HepG2 (cell line): ENCODE measurements around the gene NLRC3. TPM values are rescaled to one million over a fixed set of nuclear protein-coding genes. Genes with fewer than 3 reads are reported as not detected.

Experiments used
- AGO2 ChIP-seq: fragments of 200-400 bp; formaldehyde crosslinking; optimal IDR thresholded peaks from 2 replicates; pipeline ENCODE3; 2017; ENCODE audit warnings: mild to moderate bottlenecking, low read depth, low read length, moderate library complexity
- ATF7-NPFF ChIP-seq: sonication (generic); formaldehyde crosslinking; IDR thresholded peaks from 2 replicates; pipeline ENCODE4 v1.8.1; 2023; ENCODE audit warnings: mild to moderate bottlenecking, low read depth, missing genetic modification reagents, moderate library complexity
- BRCA1 ChIP-seq: sonication (generic); formaldehyde crosslinking; IDR thresholded peaks from 2 replicates; pipeline ENCODE4 v1.4.0; 2020; ENCODE audit warnings: missing genetic modification reagents
- EEA1 ChIP-seq: sonication (generic); formaldehyde crosslinking; IDR thresholded peaks from 2 replicates; pipeline ENCODE4 v1.5.1; 2020; ENCODE audit warnings: mild to moderate bottlenecking, missing genetic modification reagents, borderline replicate concordance
- FOSL1 ChIP-seq: sonication (generic); formaldehyde crosslinking; IDR thresholded peaks from 2 replicates; pipeline ENCODE4 v1.9.0; 2021; ENCODE audit warnings: missing genetic modification reagents, borderline replicate concordance
- HOXD1 ChIP-seq: sonication (generic); formaldehyde crosslinking; IDR thresholded peaks from 2 replicates; pipeline ENCODE4 v1.5.0; 2020; ENCODE audit warnings: missing genetic modification reagents
- ISL2 ChIP-seq: sonication (generic); formaldehyde crosslinking; IDR thresholded peaks from 2 replicates; pipeline ENCODE4 v1.5.0; 2020; ENCODE audit warnings: missing genetic modification reagents
- MAF1 ChIP-seq: sonication (generic); formaldehyde crosslinking; IDR thresholded peaks from 2 replicates; pipeline ENCODE4 v1.5.0; 2020; ENCODE audit warnings: missing genetic modification reagents, borderline replicate concordance
- MAFK ChIP-seq, 2 experiments: IDR thresholded peaks in 1 of 2; conservative IDR thresholded peaks in 1 of 2; 2 replicates each; pipeline ENCODE4 v1.6.1; 2011; ENCODE audit warnings: improper control_type of control experiment in 2 of 2, low read length in 2 of 2
- MIER3 ChIP-seq: IDR thresholded peaks from 2 replicates; pipeline ENCODE4 v1.6.1; 2016; ENCODE audit warnings: missing compliant biosample characterization, borderline replicate concordance
- MXD4 ChIP-seq: IDR thresholded peaks from 2 replicates; pipeline ENCODE4 v1.6.1; 2016; ENCODE audit warnings: mild to moderate bottlenecking, missing biosample characterization, missing genetic modification reagents
- MZF1 ChIP-seq: sonication (generic); formaldehyde crosslinking; IDR thresholded peaks from 2 replicates; pipeline ENCODE4 v1.8.1; 2023; ENCODE audit warnings: mild to moderate bottlenecking, missing genetic modification reagents, borderline replicate concordance
- NBN ChIP-seq: fragments of 450-650 bp; conservative IDR thresholded peaks from 2 replicates; pipeline ENCODE4 v1.6.1; 2017
- NFKBIZ ChIP-seq: IDR thresholded peaks from 2 replicates; pipeline ENCODE4 v1.6.1; 2018; ENCODE audit warnings: missing genetic modification reagents, missing compliant biosample characterization
- PAWR ChIP-seq: sonication (generic); formaldehyde crosslinking; IDR thresholded peaks from 2 replicates; pipeline ENCODE4 v1.4.0; 2020; ENCODE audit warnings: missing genetic modification reagents, mild to moderate bottlenecking, borderline replicate concordance
- PLRG1 ChIP-seq: fragments of 450-650 bp; conservative IDR thresholded peaks from 2 replicates; pipeline ENCODE4 v1.6.1; 2016
- THAP7 ChIP-seq: sonication (generic); formaldehyde crosslinking; IDR thresholded peaks from 2 replicates; pipeline ENCODE4 v1.8.1; 2023; ENCODE audit warnings: mild to moderate bottlenecking, missing genetic modification reagents
- ZBED4 ChIP-seq: sonication (generic); formaldehyde crosslinking; IDR thresholded peaks from 2 replicates; pipeline ENCODE4 v1.4.0; 2020; ENCODE audit warnings: missing genetic modification reagents, borderline replicate concordance
- ZBTB7A ChIP-seq: sonication (generic); formaldehyde crosslinking; IDR thresholded peaks from 2 replicates; pipeline ENCODE4 v1.8.0; 2022; ENCODE audit warnings: mild to moderate bottlenecking, missing genetic modification reagents
- ZNF160 ChIP-seq: sonication (generic); formaldehyde crosslinking; IDR thresholded peaks from 2 replicates; pipeline ENCODE4 v1.8.0; 2022; ENCODE audit warnings: mild to moderate bottlenecking, inconsistent platforms, missing genetic modification reagents
- ZNF225 ChIP-seq: sonication (generic); formaldehyde crosslinking; IDR thresholded peaks from 2 replicates; pipeline ENCODE4 v1.4.0; 2020; ENCODE audit warnings: mild to moderate bottlenecking, missing genetic modification reagents
- ZNF556 ChIP-seq: sonication (generic); formaldehyde crosslinking; IDR thresholded peaks from 2 replicates; pipeline ENCODE4 v1.4.0; 2020; ENCODE audit warnings: mild to moderate bottlenecking, missing genetic modification reagents, borderline replicate concordance
- ZSCAN22 ChIP-seq: sonication (generic); formaldehyde crosslinking; IDR thresholded peaks from 2 replicates; pipeline ENCODE4 v1.4.0; 2020; ENCODE audit warnings: mild to moderate bottlenecking, missing genetic modification reagents
- polyA plus RNA-seq, 8 experiments: library from polyadenylated mRNA; depleted of rRNA in 3 of 8; stranded (reverse) in 7 of 8; unstranded in 1 of 8; fragments of >200 nt; fragmentation: Illumina TruSeq in 4 of 8; extraction: Trizol in 4 of 8; gene quantifications; 2 replicates each; pipeline versions ENCODE4 v1.2.1 to v1.2.3, GENCODE V29; 2011 to 2016; ENCODE audit warnings: low read depth in 4 of 8, missing spikeins in 1 of 8, mixed read lengths in 1 of 8; ENCODE audit not compliant: insufficient read depth in 1 of 8
- total RNA-seq, 5 experiments: library from RNA; depleted of rRNA; stranded (reverse); fragments of >200 nt; fragmentation: Illumina TruSeq; extraction: Trizol; gene quantifications; 2 replicates each; pipeline ENCODE4 v1.2.3, GENCODE V29; 2016; ENCODE audit warnings: low read depth in 1 of 5
- TF ChIP-seq, protein P1 (sequence below): sonication (generic); formaldehyde crosslinking; IDR thresholded peaks from 2 replicates; pipeline ENCODE4 v1.8.1; 2023; ENCODE audit warnings: mild to moderate bottlenecking, missing genetic modification reagents

The NLRC3 gene
- total and polyA plus RNA-seq, 2 of the 13 experiments (the other 11 are each of a cell fraction or from before 2014, with no cell fraction given): not detected

GRCh38 chr16:3596101-3596861 is 19.1 kb upstream of the NLRC3 start (continued):
- TF ChIP-seq MXD4 (CRISPR knock-in tag) (peak; percentile 67; the same call in 1 of the 2 replicates), ZBTB7A (CRISPR knock-in tag) (no peak), NFKBIZ (CRISPR knock-in tag) (0 out of 2 replicates have a peak, but pooled peaks have one; percentile 90), EEA1 (CRISPR knock-in tag) (0 out of 2 replicates have a peak, but pooled peaks have one; percentile 49), FOSL1 (peak; percentile 55; the same call in 1 of the 2 replicates), ZNF556 (CRISPR knock-in tag) (no peak), ZBED4 (0 out of 2 replicates have a peak, but pooled peaks have one; percentile 29), MAFK (conservative IDR thresholded peaks at IDR 0.05 in 1 of 2, IDR thresholded peaks at IDR 0.05 in 1 of 2; ENCODE audit: low read length in 2 of 2) (no peak), THAP7 (CRISPR knock-in tag) (0 out of 2 replicates have a peak, but pooled peaks have one; percentile 34), MAF1 (CRISPR knock-in tag) (peak; percentile 78; the same call in 1 of the 2 replicates), MIER3 (CRISPR knock-in tag) (peak; percentile 82; the same call in 1 of the 2 replicates), BRCA1 (CRISPR knock-in tag) (0 out of 2 replicates have a peak, but pooled peaks have one; percentile 59), ATF7-NPFF (CRISPR knock-in tag) (peak; percentile 79), ZNF160 (CRISPR knock-in tag) (no peak), PAWR (CRISPR knock-in tag) (no peak), AGO2 (peak; percentile 63), HOXD1 (CRISPR knock-in tag) (peak; percentile 84; the same call in 1 of the 2 replicates), PLRG1 (no peak), NBN (no peak), ZNF225 (no peak), MZF1 (CRISPR knock-in tag) (no peak), ISL2 (CRISPR knock-in tag) (peak; percentile 81; the same call in 1 of the 2 replicates), ZSCAN22 (CRISPR knock-in tag) (no peak)
- TF ChIP-seq, protein P1, sequence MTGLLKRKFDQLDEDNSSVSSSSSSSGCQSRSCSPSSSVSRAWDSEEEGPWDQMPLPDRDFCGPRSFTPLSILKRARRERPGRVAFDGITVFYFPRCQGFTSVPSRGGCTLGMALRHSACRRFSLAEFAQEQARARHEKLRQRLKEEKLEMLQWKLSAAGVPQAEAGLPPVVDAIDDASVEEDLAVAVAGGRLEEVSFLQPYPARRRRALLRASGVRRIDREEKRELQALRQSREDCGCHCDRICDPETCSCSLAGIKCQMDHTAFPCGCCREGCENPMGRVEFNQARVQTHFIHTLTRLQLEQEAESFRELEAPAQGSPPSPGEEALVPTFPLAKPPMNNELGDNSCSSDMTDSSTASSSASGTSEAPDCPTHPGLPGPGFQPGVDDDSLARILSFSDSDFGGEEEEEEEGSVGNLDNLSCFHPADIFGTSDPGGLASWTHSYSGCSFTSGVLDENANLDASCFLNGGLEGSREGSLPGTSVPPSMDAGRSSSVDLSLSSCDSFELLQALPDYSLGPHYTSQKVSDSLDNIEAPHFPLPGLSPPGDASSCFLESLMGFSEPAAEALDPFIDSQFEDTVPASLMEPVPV: peak; percentile 59; the same call in 1 of the 2 replicates
